ENCODE data around the gene PPL.
"Not testable (repeated sequence)": the region's sequence is repeated elsewhere in the genome, so short reads cannot be mapped to it uniquely, and the experiment has no call there.

The PPL gene

GRCh38 chr16:4909825-4910224 lies 27.1 kb downstream of the PPL start:
- DNase-seq, result no peak

GRCh38 chr16:4908854-4909401 lies 28.0 kb downstream of the PPL start:
- DNase-seq, result no peak

DNA sequence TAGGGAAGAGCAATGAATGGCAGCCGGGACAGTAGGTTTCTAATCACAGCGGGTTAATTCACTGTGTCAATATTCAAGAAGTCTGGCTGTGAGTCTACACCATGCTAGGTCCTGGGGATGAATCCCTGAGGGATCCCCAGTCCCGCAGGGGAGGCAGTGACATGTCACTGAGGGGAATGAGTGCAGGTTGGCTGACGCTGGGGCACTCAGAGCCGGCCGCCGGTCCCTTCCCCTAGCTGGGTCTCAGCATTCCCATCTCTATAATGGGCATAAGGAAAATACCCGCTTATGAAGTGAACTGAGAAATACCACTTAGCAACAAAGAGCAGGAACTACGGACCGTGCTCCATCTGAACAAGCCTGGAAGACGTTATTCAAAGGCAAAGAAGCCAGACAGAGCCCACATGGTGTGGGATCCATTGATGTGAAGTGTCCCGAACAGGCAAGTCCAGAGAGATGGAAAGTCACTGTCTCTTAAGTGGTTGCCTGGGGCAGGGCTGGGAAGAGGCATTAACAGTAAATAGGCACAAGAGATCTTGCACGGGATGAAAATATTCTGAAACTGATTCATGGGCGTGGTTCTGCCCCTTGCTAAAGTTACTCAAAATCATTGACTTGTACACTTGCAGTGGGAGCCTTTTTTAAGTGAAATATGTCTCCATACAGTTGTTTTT lies 31.9 kb downstream of the PPL start:
- DNase-seq, result no peak

- no peak for DNase-seq
These were observed 32.6 kb downstream of the PPL start for GRCh38 chr16:4904108-4904941.

GRCh38 chr16:4902038-4902437 lies 34.9 kb downstream of the PPL start:
- no peak for DNase-seq

DNA sequence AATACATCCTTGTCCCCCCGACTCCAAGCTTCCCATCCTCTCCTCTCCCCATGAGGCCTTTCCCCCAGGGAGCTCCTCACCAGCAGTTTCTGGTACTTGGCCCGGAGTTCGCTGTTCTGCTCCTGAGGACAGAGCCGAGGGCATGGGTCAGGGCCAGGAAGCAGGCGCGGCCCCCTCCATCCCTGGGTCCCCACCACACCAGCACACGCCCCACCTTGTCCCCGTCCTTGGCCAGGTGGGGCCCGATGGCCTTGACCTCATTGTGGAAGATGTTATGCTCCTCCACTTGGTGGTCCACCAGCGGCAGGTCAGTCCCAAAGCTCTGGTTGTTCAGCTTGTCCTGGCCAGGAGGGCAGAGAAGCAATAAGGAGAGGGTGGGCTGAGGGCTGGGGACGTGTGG lies 36.2 kb downstream of the PPL start:
- no peak for DNase-seq

DNA sequence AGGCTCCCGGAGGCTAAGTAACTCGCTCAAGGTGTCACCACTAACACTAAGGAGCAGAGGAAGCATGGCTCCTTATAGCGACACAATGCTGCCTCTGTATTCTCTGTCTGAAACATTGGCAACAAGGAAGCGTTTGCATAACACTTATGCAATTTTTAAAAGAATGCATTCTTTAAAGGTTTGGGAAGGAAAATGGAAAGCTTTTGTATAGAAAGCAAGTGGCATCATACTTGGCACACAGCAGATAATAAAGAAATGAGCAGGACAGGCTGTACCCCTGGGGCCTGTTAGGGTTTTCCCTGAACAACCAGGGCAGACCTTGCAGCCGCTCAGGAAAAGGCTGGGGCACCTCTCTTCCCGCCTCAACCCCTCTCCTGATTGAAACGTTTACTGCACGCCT lies 36.9 kb downstream of the PPL start:
- DNase-seq, result no peak

- DNase-seq, result no peak
These were observed 37.5 kb downstream of the PPL start for GRCh38 chr16:4899474-4899846.

GRCh38 chr16:4898811-4899473 lies 38.0 kb downstream of the PPL start:
- DNase-seq, result no peak

GRCh38 chr16:4897328-4897727 lies 39.6 kb downstream of the PPL start:
- no peak for DNase-seq

DNA sequence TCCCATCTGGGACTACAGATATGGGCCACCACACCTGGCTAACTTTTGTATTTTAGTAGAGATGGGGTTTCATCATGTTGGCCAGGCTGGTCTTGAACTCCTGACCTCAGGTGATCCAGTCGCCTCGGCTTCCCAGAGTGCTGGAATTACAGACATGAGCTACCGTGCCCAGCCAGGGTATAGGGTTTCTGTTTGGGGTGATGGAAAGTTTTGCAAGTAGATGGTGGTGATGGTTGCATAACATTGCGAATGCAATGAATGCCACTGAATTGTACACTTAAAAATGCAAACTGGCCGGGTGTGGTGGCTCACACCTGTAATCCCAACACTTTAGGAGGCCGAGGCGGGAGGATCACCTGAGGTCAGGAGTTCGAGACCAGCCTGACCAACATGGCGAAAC lies 40.2 kb downstream of the PPL start:
- DNase-seq, result not testable (repeated sequence)

GRCh38 chr16:4895366-4895765 lies 41.6 kb downstream of the PPL start:
- DNase-seq, result no peak

DNA sequence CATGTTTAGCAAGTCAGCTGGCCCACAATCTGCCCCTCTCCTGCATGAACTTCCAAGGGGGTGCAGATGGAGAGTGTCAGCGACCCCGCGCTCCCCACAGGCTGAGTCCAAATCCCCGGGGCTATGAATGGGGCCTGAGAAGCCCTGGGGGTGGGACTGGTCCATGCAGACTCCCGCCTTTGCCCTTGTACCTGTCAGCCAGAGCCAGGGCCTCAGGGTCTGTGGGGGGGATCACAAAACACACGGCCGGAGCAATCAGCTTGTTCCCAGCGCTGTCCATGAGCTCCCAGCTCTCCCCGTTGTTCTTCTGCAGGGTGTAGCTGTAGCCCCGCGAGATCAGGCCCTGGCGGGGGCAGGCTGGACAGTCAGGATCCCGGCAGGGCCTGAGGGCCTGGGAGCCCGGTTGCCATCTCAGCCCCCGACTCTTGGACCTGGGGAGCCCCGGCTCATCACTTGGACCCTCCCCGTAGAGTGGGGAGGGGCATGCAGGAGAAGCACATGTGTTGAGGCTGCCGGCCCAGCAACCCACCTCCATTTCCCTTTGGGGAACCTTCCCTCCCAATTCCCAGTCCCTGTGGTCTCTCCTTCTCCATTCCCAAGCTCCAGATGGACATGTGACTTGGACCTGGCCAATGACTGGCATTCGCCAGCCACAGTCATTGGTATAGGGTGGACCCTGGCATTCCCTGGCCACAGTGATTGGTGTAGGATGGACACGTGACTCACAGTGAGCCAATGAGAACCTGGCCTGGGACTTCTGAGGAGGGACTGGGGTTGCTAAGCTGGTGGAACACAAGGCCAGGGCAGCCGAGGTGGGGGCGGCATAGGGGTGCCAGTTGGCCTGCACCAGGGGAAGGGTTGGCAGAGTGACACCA lies 42.4 kb downstream of the PPL start:
- no peak for DNase-seq

GRCh38 chr16:4893103-4893862 lies 43.7 kb downstream of the PPL start:
- no peak for DNase-seq

DNA sequence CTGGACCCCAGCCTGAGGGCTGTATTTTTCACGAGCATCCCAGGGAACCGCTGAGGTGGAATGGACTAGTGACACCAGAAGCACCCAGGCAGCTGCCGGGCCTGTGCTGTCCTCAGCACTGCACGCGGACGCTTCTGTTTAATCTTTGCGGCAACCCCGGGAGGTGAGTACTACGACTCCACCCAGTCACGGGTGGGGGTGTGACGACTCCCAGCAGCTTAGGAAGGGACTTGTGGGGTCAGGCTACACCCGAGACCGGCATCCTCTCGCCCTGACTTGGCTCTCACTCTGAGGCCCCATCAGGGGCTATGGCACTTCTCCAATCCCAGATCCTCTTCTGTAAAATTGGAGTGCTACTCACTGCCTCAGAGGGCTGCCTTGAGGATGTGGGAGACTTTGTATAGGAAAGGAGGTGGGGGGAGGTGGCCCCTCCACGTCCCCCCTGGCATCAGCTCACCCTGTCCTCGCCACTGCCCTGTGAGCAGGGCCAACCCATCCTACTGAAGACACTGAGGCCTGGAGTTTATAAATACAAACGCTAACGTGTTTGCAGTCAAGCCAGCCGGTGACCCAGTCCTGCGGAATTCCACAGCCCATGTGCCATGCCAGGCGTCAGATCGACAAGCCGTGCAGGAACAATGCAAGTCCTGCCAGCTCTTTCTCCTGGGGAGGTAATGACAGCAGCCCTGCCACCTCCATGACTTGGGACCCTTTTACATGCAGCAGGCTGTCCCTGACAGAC lies 44.4 kb downstream of the PPL start:
- no peak for DNase-seq

GRCh38 chr16:4891886-4892216 lies 45.1 kb downstream of the PPL start:
- DNase-seq, result no peak

GRCh38 chr16:4891097-4891885 lies 45.7 kb downstream of the PPL start:
- DNase-seq, result no peak

DNA sequence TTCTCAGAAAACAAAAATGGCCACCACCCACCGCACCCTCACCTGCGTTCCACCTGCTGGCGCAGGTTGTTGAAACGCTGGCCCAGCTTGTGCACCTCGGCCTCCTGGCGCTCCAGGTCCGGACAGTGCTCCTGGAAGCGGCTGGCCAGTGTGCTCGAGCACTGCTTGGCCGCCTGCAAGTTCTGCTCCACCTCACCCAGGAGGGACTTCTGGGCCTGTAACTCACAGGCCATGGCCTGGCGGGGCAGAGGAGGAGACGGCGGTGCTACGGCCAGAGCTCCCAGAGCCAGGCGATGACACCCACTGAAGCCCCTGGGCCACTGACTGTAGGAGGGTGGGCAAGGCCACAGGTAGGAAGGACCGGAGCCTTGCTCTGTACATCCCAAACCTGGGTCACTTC lies 46.3 kb downstream of the PPL start:
- DNase-seq, result no peak

GRCh38 chr16:4890026-4890425 lies 46.9 kb downstream of the PPL start:
- DNase-seq, result no peak

Measured in C1 segment of cervical spinal cord (tissue), 14 donors.